ENCODE measurements around the gene ALK.

- peak; percentile 81 to 92 (median 90) for TF ChIP-seq CTCF (IDR thresholded peaks at IDR 0.05)
- no peak for TF ChIP-seq POLR2A (IDR thresholded peaks at IDR 0.05)
These were observed 1.8 kb upstream of the ALK start for GRCh38 chr2:29923110-29923721.
